Measurements from ENCODE around the gene NAPA. TPM values are rescaled to one million over a fixed set of nuclear protein-coding genes. Genes with fewer than 3 reads are reported as not detected.

Gene NAPA
- total RNA-seq, 1 donor from 2014 or later: 102 TPM

- intact Hi-C loops (cut with DNase I): loop anchor here (2.0 kb wide), 1 partner anchor 184 kb away; no protein-coding TSS in a partner anchor
- peak overlapping the region; percentile 92 to 96 for H3K27ac ChIP-seq
- no peak for DNase-seq (ENCODE audit: low spot score in 2 of 2)
- peak overlapping the region; percentile 84 to 85 for H3K4me3 ChIP-seq
- TF ChIP-seq, protein P1, sequence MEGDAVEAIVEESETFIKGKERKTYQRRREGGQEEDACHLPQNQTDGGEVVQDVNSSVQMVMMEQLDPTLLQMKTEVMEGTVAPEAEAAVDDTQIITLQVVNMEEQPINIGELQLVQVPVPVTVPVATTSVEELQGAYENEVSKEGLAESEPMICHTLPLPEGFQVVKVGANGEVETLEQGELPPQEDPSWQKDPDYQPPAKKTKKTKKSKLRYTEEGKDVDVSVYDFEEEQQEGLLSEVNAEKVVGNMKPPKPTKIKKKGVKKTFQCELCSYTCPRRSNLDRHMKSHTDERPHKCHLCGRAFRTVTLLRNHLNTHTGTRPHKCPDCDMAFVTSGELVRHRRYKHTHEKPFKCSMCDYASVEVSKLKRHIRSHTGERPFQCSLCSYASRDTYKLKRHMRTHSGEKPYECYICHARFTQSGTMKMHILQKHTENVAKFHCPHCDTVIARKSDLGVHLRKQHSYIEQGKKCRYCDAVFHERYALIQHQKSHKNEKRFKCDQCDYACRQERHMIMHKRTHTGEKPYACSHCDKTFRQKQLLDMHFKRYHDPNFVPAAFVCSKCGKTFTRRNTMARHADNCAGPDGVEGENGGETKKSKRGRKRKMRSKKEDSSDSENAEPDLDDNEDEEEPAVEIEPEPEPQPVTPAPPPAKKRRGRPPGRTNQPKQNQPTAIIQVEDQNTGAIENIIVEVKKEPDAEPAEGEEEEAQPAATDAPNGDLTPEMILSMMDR (IDR thresholded peaks at IDR 0.05): no peak
- no peaks in the 10 kb centered on the region for H3K36me3 ChIP-seq
- peaks cover 25 to 45% of the 10 kb centered on the region in 2 donors for H3K4me1 ChIP-seq
- no peaks in the 10 kb centered on the region for H3K9me3 ChIP-seq
- no peaks in the 10 kb centered on the region for H3K27me3 ChIP-seq
Measured at GRCh38 chr19:47514151-47514868, 553 bp downstream of the NAPA start.

DNA sequence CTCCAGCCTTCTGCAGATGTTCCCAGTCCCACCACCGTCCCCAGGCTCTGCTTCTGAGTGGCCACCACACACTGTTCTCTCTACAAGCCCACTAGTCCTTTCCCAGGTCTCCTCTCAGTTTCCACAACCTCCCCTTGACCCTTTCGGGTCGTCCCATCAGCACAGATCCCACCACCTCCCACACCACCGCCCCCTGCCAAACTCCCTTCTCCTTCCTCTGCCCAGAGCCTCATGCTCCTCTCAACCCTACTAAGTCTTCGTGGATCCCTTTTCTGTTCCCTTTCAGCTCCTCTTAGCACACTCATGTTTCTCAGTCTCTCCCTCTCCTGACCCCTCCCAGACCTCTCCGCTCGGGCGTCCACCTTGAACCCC is 1.9 kb downstream of the NAPA start:
- Histone ChIP-seq H3K9me3 (no peaks in the 10 kb centered on the region), H3K4me3 (peak overlapping the region in 1 of 2 donors; percentile 84), H3K27me3 (no peaks in the 10 kb centered on the region), H3K4me1 (peaks cover 26 to 56% of the 10 kb centered on the region in 2 donors), H3K36me3 (no peaks in the 10 kb centered on the region), H3K27ac (peak overlapping the region; percentile 92 to 96)
- DNase-seq (ENCODE audit: low spot score in 2 of 2): no peak
- TF ChIP-seq, protein P1 (IDR thresholded peaks at IDR 0.05): no peak
- intact Hi-C loops (cut with DNase I): no loop called here

- TF ChIP-seq, protein P1 (IDR thresholded peaks at IDR 0.05): no peak
- peaks cover 26 to 61% of the 10 kb centered on the region in 2 donors for H3K4me1 ChIP-seq
Measured at GRCh38 chr19:47512183-47512947, 2.5 kb downstream of the NAPA start.

DNA sequence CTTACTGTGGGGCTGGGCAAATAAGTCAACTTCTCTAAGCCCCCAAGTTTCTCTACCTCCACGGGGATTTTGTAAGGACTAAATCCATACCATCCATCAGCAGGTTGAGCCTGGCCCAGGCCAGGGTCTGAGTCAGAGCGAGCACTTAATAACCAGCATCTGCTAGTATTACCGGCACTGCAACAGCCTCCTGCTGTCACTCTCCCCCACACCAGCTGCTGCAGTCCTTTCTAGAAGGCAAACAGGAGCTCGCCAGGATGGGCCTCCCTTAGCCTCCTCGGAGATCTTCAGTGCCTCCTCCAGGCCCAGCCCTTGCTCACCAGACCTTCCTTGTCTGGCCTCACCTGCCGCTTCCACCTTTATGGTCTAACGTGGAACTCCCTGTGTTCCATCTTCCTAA is 3.2 kb downstream of the NAPA start:
- H3K4me3 ChIP-seq: no peak overlapping the region
- no peak for DNase-seq (ENCODE audit: low spot score in 2 of 2)

More at GRCh38 chr19:47512183-47512947, 2.5 kb downstream of the NAPA start:
- Histone ChIP-seq H3K27me3 (no peaks in the 10 kb centered on the region), H3K9me3 (no peaks in the 10 kb centered on the region), H3K4me3 (peak overlapping the region in 1 of 2 donors; percentile 84), H3K27ac (peak overlapping the region; percentile 92 to 96), H3K36me3 (no peaks in the 10 kb centered on the region)
- DNase-seq (ENCODE audit: low spot score in 2 of 2): no peak
- intact Hi-C loops (cut with DNase I): no loop called here

DNA sequence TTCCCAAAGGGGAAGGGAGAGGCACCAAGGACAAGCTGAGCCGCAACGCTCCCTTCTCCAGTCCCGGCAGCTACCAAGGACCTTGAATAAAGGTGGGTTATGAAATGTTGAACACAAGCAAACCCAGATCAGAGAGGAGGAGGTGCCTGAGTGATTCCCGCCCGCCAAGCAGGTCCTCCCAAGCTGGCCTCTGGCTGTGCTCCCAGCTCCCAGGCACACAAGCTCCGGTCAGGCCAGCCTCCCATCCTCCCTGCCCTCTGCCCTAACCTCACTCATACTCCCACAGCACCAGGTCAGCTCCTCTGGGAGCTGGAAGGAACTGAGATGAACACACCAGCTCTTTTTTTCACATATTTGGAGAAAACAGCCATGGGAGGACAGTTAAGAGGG is 3.7 kb downstream of the NAPA start:
- H3K4me1 ChIP-seq: peaks cover 26 to 62% of the 10 kb centered on the region in 2 donors
- DNase-seq (ENCODE audit: low spot score in 2 of 2): no peak
- peak overlapping the region; percentile 92 to 96 for H3K27ac ChIP-seq
- H3K4me3 ChIP-seq: no peak overlapping the region
- intact Hi-C loops (cut with DNase I): no loop called here
- no peaks in the 10 kb centered on the region for H3K27me3 ChIP-seq
- no peaks in the 10 kb centered on the region for H3K9me3 ChIP-seq
- TF ChIP-seq, protein P1 (IDR thresholded peaks at IDR 0.05): no peak
- peaks cover 0 to 3% of the 10 kb centered on the region in 2 donors for H3K36me3 ChIP-seq

More for the DNA sequence above, 3.2 kb downstream of the NAPA start:
- intact Hi-C loops (cut with DNase I): no loop called here
- Histone ChIP-seq H3K9me3 (no peaks in the 10 kb centered on the region), H3K36me3 (peaks cover 0 to under 1% of the 10 kb centered on the region in 2 donors), H3K27me3 (no peaks in the 10 kb centered on the region), H3K27ac (peak overlapping the region; percentile 92 to 96), H3K4me1 (peaks cover 26 to 62% of the 10 kb centered on the region in 2 donors)
- TF ChIP-seq, protein P1 (IDR thresholded peaks at IDR 0.05): no peak
